HCT116 (cell line): ENCODE measurements around the gene PXYLP1. TPM values are rescaled to one million over a fixed set of nuclear protein-coding genes. Genes with fewer than 3 reads are reported as not detected.

Experiments used
- ATAC-seq: fragments of 200-7000 bp; cut with Tn5 transposase; 2 replicates; pipeline ENCODE4 v1.9.1; 2020; ENCODE audit warnings: mild to moderate bottlenecking, moderate library complexity
- BruUV-seq: library from RNA; stranded (reverse); fragments of 400-500 nt; replicated peaks from 2 replicates; lab custom pipeline; 2021; lab: Mats Ljungman, UMichigan
- CTCF ChIA-PET: fragments of 300-600 bp; sonication (Branson Sonifier 250); formaldehyde crosslinking; loops from one replicate; lab custom pipeline; 2021; ENCODE audit warnings: antibody characterized with exemption; lab: Charles Lee
- POLR2A ChIA-PET: fragments of 300-600, 350-600 bp; sonication (Branson Sonifier 250); formaldehyde crosslinking; loops from one replicate; lab custom pipeline; 2021; ENCODE audit warnings: antibody characterized with exemption; lab: Charles Lee
- RAD21 ChIA-PET, 2 experiments: fragments of 300-600 bp; sonication (Branson Sonifier 250); formaldehyde crosslinking; loops; one replicate each; lab custom pipeline; 2023; ENCODE audit warnings: low total read pairs in 2 of 2; ENCODE audit not compliant: uncharacterized antibody in 2 of 2, unreplicated experiment in 2 of 2, low non-redundant PET in 1 of 2; lab: Charles Lee
- DNase-seq: peaks from one replicate; pipeline ENCODE4 v3.0.0-alpha.2; 2010; ENCODE audit warnings: low read depth, low spot score
- H2AFZ ChIP-seq: fragments of 200-600 bp; shearing (Covaris generic), sonication (generic); 2 replicates; pipeline ENCODE4 v1.6.1; 2017; ENCODE audit warnings: low read depth, mixed run types, mixed read lengths, antibody characterized with exemption, low read length; ENCODE audit not compliant: poor library complexity, severe bottlenecking
- H3K27ac ChIP-seq: 2 replicates; pipeline ENCODE4 v1.5.1; 2012; ENCODE audit warnings: low read depth, low read length
- H3K27me3 ChIP-seq: fragments of 200-600 bp; sonication (generic); 2 replicates; pipeline ENCODE4 v1.6.1; 2016; ENCODE audit warnings: mixed run types, low read length, mixed read lengths; ENCODE audit not compliant: insufficient read depth
- H3K36me3 ChIP-seq, 2 experiments: fragments of 200-500 bp in 1 of 2; fragments of 200-600 bp in 1 of 2; sonication (Bioruptor generic) in 1 of 2; sonication (generic) in 1 of 2; 2 replicates each; pipeline versions ENCODE4 v1.5.1 to v1.6.1; 2014 to 2016; ENCODE audit warnings: low read length in 2 of 2, inconsistent platforms in 1 of 2, mixed read lengths in 1 of 2, mixed run types in 1 of 2; ENCODE audit not compliant: insufficient read depth in 2 of 2, control insufficient read depth in 1 of 2
- H3K4me1 ChIP-seq, 2 experiments: fragments of 200-600 bp in 1 of 2; sonication (generic) in 1 of 2; 2 replicates each; pipeline versions ENCODE4 v1.5.1 to v1.6.1; 2012 to 2017; ENCODE audit warnings: low read length in 2 of 2, inconsistent platforms in 1 of 2, mild to moderate bottlenecking in 1 of 2, mixed read lengths in 1 of 2, mixed run types in 1 of 2, moderate library complexity in 1 of 2; ENCODE audit not compliant: insufficient read depth in 2 of 2, control insufficient read depth in 1 of 2
- H3K4me2 ChIP-seq: fragments of 200-600 bp; sonication (generic); 2 replicates; pipeline ENCODE4 v1.6.1; 2017; ENCODE audit warnings: mixed run types, low read length, mixed read lengths
- H3K4me3 ChIP-seq, 2 experiments: fragments of 200-600 bp in 1 of 2; sonication (generic) in 1 of 2; replicated peaks in 1 of 2; 2 replicates each; pipeline ENCODE4 v1.5.1; 2011 to 2016; ENCODE audit warnings: low read length in 2 of 2, control low read depth in 1 of 2, low read depth in 1 of 2, mild to moderate bottlenecking in 1 of 2, mixed read lengths in 1 of 2, mixed run types in 1 of 2
- H3K79me2 ChIP-seq: fragments of 200-600 bp; sonication (generic); 2 replicates; pipeline ENCODE4 v1.6.1; 2017; ENCODE audit warnings: mild to moderate bottlenecking, mixed run types, low read length, moderate library complexity, mixed read lengths; ENCODE audit not compliant: insufficient read depth
- H3K9ac ChIP-seq: fragments of 200-600 bp; sonication (generic); 2 replicates; pipeline ENCODE4 v1.6.1; 2016; ENCODE audit warnings: low read length, mixed read lengths
- H3K9me2 ChIP-seq: fragments of 200-600 bp; sonication (generic), shearing (Covaris generic); 2 replicates; pipeline ENCODE4 v1.6.1; 2017; ENCODE audit warnings: mixed run types, mild to moderate bottlenecking, moderate library complexity; ENCODE audit not compliant: insufficient read depth
- H3K9me3 ChIP-seq, 2 experiments: fragments of 200-500 bp in 1 of 2; fragments of 200-600 bp in 1 of 2; sonication (Bioruptor generic) in 1 of 2; sonication (generic) in 1 of 2; 2 replicates each; pipeline ENCODE4 v1.6.1; 2014 to 2017; ENCODE audit warnings: low read length in 2 of 2, mixed read lengths in 2 of 2, inconsistent platforms in 1 of 2, low read depth in 1 of 2, mild to moderate bottlenecking in 1 of 2, mixed run types in 1 of 2, moderate library complexity in 1 of 2; ENCODE audit not compliant: control insufficient read depth in 1 of 2, insufficient read depth in 1 of 2
- H4K20me1 ChIP-seq: fragments of 200-600 bp; sonication (generic), shearing (Covaris generic); 2 replicates; pipeline ENCODE4 v1.6.1; 2017; ENCODE audit warnings: mixed run types, mild to moderate bottlenecking, moderate library complexity; ENCODE audit not compliant: insufficient read depth
- CBX3 ChIP-seq: IDR thresholded peaks from 2 replicates; pipeline ENCODE4 v1.6.1; 2012; ENCODE audit warnings: low read depth
- CTCF ChIP-seq, 3 experiments: fragments of 200-600 bp in 1 of 3; sonication (generic) in 1 of 3; IDR thresholded peaks in 2 of 3; conservative IDR thresholded peaks in 1 of 3; 2 replicates each; pipeline ENCODE4 v1.5.1; 2012 to 2017; ENCODE audit warnings: low read depth in 2 of 3, low read length in 2 of 3, antibody characterized with exemption in 1 of 3, borderline replicate concordance in 1 of 3, control low read depth in 1 of 3, mild to moderate bottlenecking in 1 of 3, mixed read lengths in 1 of 3, mixed run types in 1 of 3, moderate library complexity in 1 of 3; ENCODE audit not compliant: insufficient read depth in 1 of 3
- EGR1 ChIP-seq: IDR thresholded peaks from 2 replicates; pipeline ENCODE4 v1.6.1; 2012; ENCODE audit warnings: low read depth
- ELF1 ChIP-seq: IDR thresholded peaks from 2 replicates; pipeline ENCODE4 v1.6.1; 2012; ENCODE audit warnings: low read depth, borderline replicate concordance
- EZH2 ChIP-seq: fragments of 200-600 bp; sonication (generic); IDR thresholded peaks from 2 replicates; pipeline ENCODE4 v1.6.1; 2017; ENCODE audit warnings: antibody characterized with exemption, mixed run types
- EZH2phosphoT487 ChIP-seq: fragments of 200-600 bp; IDR thresholded peaks from 2 replicates; pipeline ENCODE4 v1.6.1; 2018; ENCODE audit warnings: antibody characterized with exemption, borderline replicate concordance
- FOSL1 ChIP-seq: IDR thresholded peaks from 2 replicates; pipeline ENCODE4 v1.6.1; 2012; ENCODE audit warnings: low read depth
- POLR2AphosphoS5 ChIP-seq: IDR thresholded peaks from 2 replicates; pipeline ENCODE4 v1.6.1; 2011; ENCODE audit warnings: mild to moderate bottlenecking, low read depth, low read length, moderate library complexity
- RAD21 ChIP-seq: IDR thresholded peaks from 2 replicates; pipeline ENCODE4 v1.6.1; 2012; ENCODE audit warnings: low read depth, mild to moderate bottlenecking
- SRF ChIP-seq: IDR thresholded peaks from 2 replicates; pipeline ENCODE4 v1.6.1; 2012; ENCODE audit warnings: low read depth
- TCF7L2 ChIP-seq: IDR thresholded peaks from 2 replicates; pipeline ENCODE4 v1.7.0; 2011; ENCODE audit warnings: borderline replicate concordance, inconsistent platforms; ENCODE audit not compliant: insufficient read depth, insufficient read length; ENCODE audit errors: extremely low read depth
- ZBTB33 ChIP-seq: IDR thresholded peaks from 2 replicates; pipeline ENCODE4 v1.6.1; 2011; ENCODE audit warnings: mild to moderate bottlenecking, low read length, moderate library complexity; ENCODE audit not compliant: insufficient replicate concordance; ENCODE audit errors: extremely low read depth
- ZNF274 ChIP-seq: fragments of 200-500 bp; sonication (Bioruptor generic); IDR thresholded peaks from 2 replicates; pipeline ENCODE4 v1.6.1; 2014; ENCODE audit warnings: mild to moderate bottlenecking, low read depth, low read length, inconsistent platforms
- intact Hi-C: fragments of 100-400 bp; cut with micrococcal nuclease; formaldehyde crosslinking; loops from 2 replicates; pipeline ENCODE4 v1.10.0; 2022
- total RNA-seq: library from RNA; stranded (reverse); gene quantifications from one replicate; pipeline ENCODE4 v1.2.1, GENCODE V29; 2021; ENCODE audit not compliant: unreplicated experiment

Gene PXYLP1
- total RNA-seq, 1 experiment from 2014 or later = 15.3 TPM

GRCh38 chr3:141234283-141234682 lies 2.7 kb downstream of the PXYLP1 start:
- H2AFZ ChIP-seq = no peak overlapping the region
- no peaks in the 10 kb centered on the region for H4K20me1 ChIP-seq
- intact Hi-C loops = no loop called here
- no peak overlapping the region for H3K4me3 ChIP-seq
- peaks cover 5% of the 10 kb centered on the region; the same call in 1 of the 2 replicates for H3K79me2 ChIP-seq
- H3K4me1 ChIP-seq = peaks cover 7 to 14% of the 10 kb centered on the region in 2 experiments; a peak in 3 of 4 replicates
- H3K27me3 ChIP-seq = no peaks in the 10 kb centered on the region
- H3K9me2 ChIP-seq = no peaks in the 10 kb centered on the region
- CTCF ChIA-PET = no interaction called here
- DNase-seq (no peak), ATAC-seq (no peak)
- TF ChIP-seq CTCF (IDR thresholded peaks at IDR 0.05 in 2 of 3, conservative IDR thresholded peaks at IDR 0.05 in 1 of 3; ENCODE audit: borderline replicate concordance in 1 of 3, insufficient read depth in 1 of 3, low read depth in 2 of 3, low read length in 2 of 3) = no peak
- TF ChIP-seq EZH2phosphoT487 = no peak
- no peak for TF ChIP-seq POLR2AphosphoS5
- no peak for TF ChIP-seq SRF
- no peak for TF ChIP-seq FOSL1
- TF ChIP-seq ZNF274 = no peak
- no peak for TF ChIP-seq ELF1
- no peaks in the 10 kb centered on the region for H3K36me3 ChIP-seq
- H3K27ac ChIP-seq = no peak overlapping the region
- BruUV-seq = no TSS peak
- POLR2A ChIA-PET = no interaction called here
- H3K4me2 ChIP-seq = no peak overlapping the region
- RAD21 ChIA-PET = interaction anchor here in 1 of 2 experiments (0.7 kb wide), 1 partner anchor 224 kb away, joined by 3 read pairs; no protein-coding TSS in a partner anchor
- H3K9me3 ChIP-seq = no peaks in the 10 kb centered on the region
- H3K9ac ChIP-seq = no peak overlapping the region

GRCh38 chr3:141235661-141236171 lies 4.1 kb downstream of the PXYLP1 start:
- ATAC-seq = no peak
- no peak overlapping the region for H3K9ac ChIP-seq
- no peaks in the 10 kb centered on the region for H4K20me1 ChIP-seq
- H3K79me2 ChIP-seq = peaks cover 5% of the 10 kb centered on the region; the same call in 1 of the 2 replicates
- H3K9me2 ChIP-seq = no peaks in the 10 kb centered on the region
- no peak overlapping the region for H3K27ac ChIP-seq
- no peaks in the 10 kb centered on the region for H3K36me3 ChIP-seq
- no peaks in the 10 kb centered on the region for H3K9me3 ChIP-seq
- ChIA-PET CTCF (interaction anchor here (1.0 kb wide), 1 partner anchor 9 kb away, joined by 3 read pairs; no protein-coding TSS in a partner anchor), RAD21 (no interaction called here), POLR2A (no interaction called here)
- peaks cover 9 to 22% of the 10 kb centered on the region in 2 experiments; a peak in 3 of 4 replicates for H3K4me1 ChIP-seq
- BruUV-seq = no TSS peak
- DNase-seq = no peak
- H3K4me3 ChIP-seq = no peak overlapping the region
- intact Hi-C loops = no loop called here
- no peak overlapping the region for H3K4me2 ChIP-seq
- no peaks in the 10 kb centered on the region for H3K27me3 ChIP-seq
- no peak overlapping the region for H2AFZ ChIP-seq
- no peak for TF ChIP-seq CBX3
- no peak for TF ChIP-seq POLR2AphosphoS5
- TF ChIP-seq RAD21 = no peak
- no peak for TF ChIP-seq EZH2phosphoT487
- no peak for TF ChIP-seq EZH2
- TF ChIP-seq ZNF274 = no peak
- TF ChIP-seq TCF7L2 = no peak
- TF ChIP-seq EGR1 = no peak
- no peak for TF ChIP-seq ZBTB33
